Small intestine (tissue), 7 donors: Measurements from ENCODE around the gene TMEM72. TPM values are rescaled to one million over a fixed set of nuclear protein-coding genes. Genes with fewer than 3 reads are reported as not detected.
A peak's percentile ranks its signal among the peaks of the same experiment; 100 is the strongest.

Experiments used
- DNase-seq, 2 donors: peaks; one replicate each; pipeline versions ENCODE4 v3.0.0 to v3.0.0-alpha.2; 2013
- FAIRE-seq: peaks from 2 replicates; lab custom pipeline; 2012; peaks lifted over from hg19 to GRCh38; lab: Jason Lieb, UNC
- H3K27ac ChIP-seq, 3 donors: one replicate each; pipeline ENCODE4 v1.5.1; 2013; ENCODE audit warnings: low read length in 2 of 3, mild to moderate bottlenecking in 2 of 3, control low read depth in 1 of 3, inconsistent platforms in 1 of 3, low read depth in 1 of 3, moderate library complexity in 1 of 3
- H3K27me3 ChIP-seq, 3 donors: one replicate each; pipeline ENCODE4 v1.6.1; 2013; ENCODE audit warnings: low read length in 3 of 3, inconsistent platforms in 1 of 3; ENCODE audit not compliant: control insufficient read depth in 3 of 3, insufficient read depth in 3 of 3
- H3K36me3 ChIP-seq, 3 donors: one replicate each; pipeline ENCODE4 v1.6.1; 2013; ENCODE audit warnings: low read length in 3 of 3, inconsistent platforms in 1 of 3, low read depth in 1 of 3, mild to moderate bottlenecking in 1 of 3, moderate library complexity in 1 of 3; ENCODE audit not compliant: control insufficient read depth in 3 of 3, insufficient read depth in 2 of 3
- H3K4me1 ChIP-seq, 3 donors: one replicate each; pipeline ENCODE4 v1.6.1; 2013; ENCODE audit warnings: low read length in 2 of 3, inconsistent platforms in 1 of 3, low read depth in 1 of 3, mild to moderate bottlenecking in 1 of 3, moderate library complexity in 1 of 3; ENCODE audit not compliant: control insufficient read depth in 3 of 3, insufficient read depth in 2 of 3
- H3K4me3 ChIP-seq, 3 donors: one replicate each; pipeline ENCODE4 v1.5.1; 2013; ENCODE audit warnings: low read length in 3 of 3, control low read depth in 1 of 3, inconsistent platforms in 1 of 3, low read depth in 1 of 3, mild to moderate bottlenecking in 1 of 3, moderate library complexity in 1 of 3
- H3K9me3 ChIP-seq, 2 donors: one replicate each; pipeline ENCODE4 v1.6.1; 2013; ENCODE audit warnings: low read depth in 1 of 2, low read length in 1 of 2; ENCODE audit not compliant: control insufficient read depth in 2 of 2, insufficient read depth in 1 of 2
- WGBS, 3 donors: extraction: QIAGEN DNeasy Blood & Tissue Kit; methylation state at CpG; one replicate each; pipeline ENCODE4 v1.1.7; 2013; 5-methylcytosine and 5-hydroxymethylcytosine counted together
- polyA plus RNA-seq, 4 donors: library from polyadenylated mRNA; stranded (reverse) in 3 of 4; unstranded in 1 of 4; fragments of 200-250 nt in 3 of 4; fragments of 120-200 nt in 1 of 4; gene quantifications; one replicate each; pipeline versions ENCODE4 v1.2.1 to v1.2.3, GENCODE V29; 2013
- donor health status: healthy with polysubstance abuse.
- donor health status: control.
- donor health status: control.
- donor health status: Bipolar disorder and iron deficiency.
- donor health status: healthy.

TMEM72 gene
- polyA plus RNA-seq, 4 donors, result 0.28 to 0.64 TPM; not detected in 2

GRCh38 chr10:44882166-44882720 lies 28.9 kb upstream of the TMEM72 start:
- DNase-seq, result no peak
- WGBS, 3 donors, result 41 to 67% (median 53%) methylated on average over 6 of the region's 6 CpGs
- H3K9me3 ChIP-seq, result no peaks in the 10 kb centered on the region
- H3K27ac ChIP-seq, result no peak overlapping the region
- peaks cover 0 to 13% (median 2%) of the 10 kb centered on the region in 3 donors for H3K4me1 ChIP-seq
- no peak overlapping the region for H3K4me3 ChIP-seq
- H3K27me3 ChIP-seq, result peaks cover 0 to 7% (median 0%) of the 10 kb centered on the region in 3 donors
- no peaks in the 10 kb centered on the region for H3K36me3 ChIP-seq
- FAIRE-seq, result no peak

GRCh38 chr10:44883593-44884331 lies 27.4 kb upstream of the TMEM72 start:
- WGBS, 3 donors, result 80 to 85% (median 81%) methylated on average over 8 of the region's 8 CpGs
- no peak overlapping the region for H3K27ac ChIP-seq
- peaks cover 0 to 13% (median 2%) of the 10 kb centered on the region in 3 donors for H3K4me1 ChIP-seq
- no peaks in the 10 kb centered on the region for H3K9me3 ChIP-seq
- no peaks in the 10 kb centered on the region for H3K36me3 ChIP-seq
- DNase-seq (no peak), FAIRE-seq (no peak)
- peaks cover 0 to 7% (median 0%) of the 10 kb centered on the region in 3 donors for H3K27me3 ChIP-seq
- no peak overlapping the region for H3K4me3 ChIP-seq

GRCh38 chr10:44885710-44886109 lies 25.4 kb upstream of the TMEM72 start:
- no peak for DNase-seq
- Histone ChIP-seq H3K9me3 (no peaks in the 10 kb centered on the region), H3K27ac (no peak overlapping the region), H3K36me3 (no peaks in the 10 kb centered on the region), H3K4me3 (no peak overlapping the region), H3K27me3 (no peaks in the 10 kb centered on the region), H3K4me1 (peaks cover 0 to 6% (median 5%) of the 10 kb centered on the region in 3 donors)
- WGBS, 3 donors, result 90 to 98% (median 92%) methylated on average over 6 of the region's 6 CpGs
- no peak for FAIRE-seq

- H3K4me1 ChIP-seq, result peaks cover 0 to 10% (median 7%) of the 10 kb centered on the region in 3 donors
- H3K4me3 ChIP-seq, result no peak overlapping the region
- H3K27me3 ChIP-seq, result no peaks in the 10 kb centered on the region
- no peaks in the 10 kb centered on the region for H3K36me3 ChIP-seq
- H3K9me3 ChIP-seq, result no peaks in the 10 kb centered on the region
- DNase-seq (no peak), FAIRE-seq (no peak)
- 90 to 95% (median 92%) methylated on average over 5 of the region's 5 CpGs for WGBS, 3 donors
- H3K27ac ChIP-seq, result no peak overlapping the region
Observed at GRCh38 chr10:44886966-44887365, 24.2 kb upstream of the TMEM72 start.

- H3K27ac ChIP-seq, result no peak overlapping the region
- WGBS, 3 donors, result 36 to 66% (median 42%) methylated on average over 4 of the region's 4 CpGs
- no peaks in the 10 kb centered on the region for H3K36me3 ChIP-seq
- H3K4me3 ChIP-seq, result no peak overlapping the region
- H3K4me1 ChIP-seq, result peaks cover 0 to 10% (median 7%) of the 10 kb centered on the region in 3 donors
- FAIRE-seq (no peak), DNase-seq (peak; percentile 59 to 65)
- no peaks in the 10 kb centered on the region for H3K9me3 ChIP-seq
- H3K27me3 ChIP-seq, result no peaks in the 10 kb centered on the region
Observed at GRCh38 chr10:44888886-44889285, 22.3 kb upstream of the TMEM72 start.

GRCh38 chr10:44889834-44890233 lies 21.3 kb upstream of the TMEM72 start:
- Histone ChIP-seq H3K36me3 (no peaks in the 10 kb centered on the region), H3K4me3 (no peak overlapping the region), H3K27ac (peak overlapping the region in 1 of 3 donors; percentile 34), H3K9me3 (no peaks in the 10 kb centered on the region), H3K4me1 (peaks cover 0 to 10% (median 7%) of the 10 kb centered on the region in 3 donors), H3K27me3 (no peaks in the 10 kb centered on the region)
- no peak for DNase-seq
- FAIRE-seq, result no peak
- 64 to 75% (median 69%) methylated on average over 1 of the region's 1 CpG for WGBS, 3 donors

GRCh38 chr10:44890696-44891563 lies 20.2 kb upstream of the TMEM72 start:
- Histone ChIP-seq H3K27ac (peak overlapping the region in 1 of 3 donors; percentile 33), H3K9me3 (no peaks in the 10 kb centered on the region), H3K4me3 (no peak overlapping the region), H3K36me3 (no peaks in the 10 kb centered on the region), H3K27me3 (no peaks in the 10 kb centered on the region), H3K4me1 (peaks cover 0 to 10% (median 7%) of the 10 kb centered on the region in 3 donors)
- 52 to 76% (median 63%) methylated on average over 6 of the region's 6 CpGs for WGBS, 3 donors
- DNase-seq (peak; percentile 36 to 72), FAIRE-seq (no peak)

GRCh38 chr10:44891721-44892120 lies 19.4 kb upstream of the TMEM72 start:
- no peak for DNase-seq
- no peak for FAIRE-seq
- peak overlapping the region in 1 of 3 donors; percentile 33 for H3K27ac ChIP-seq

More at GRCh38 chr10:44891721-44892120, 19.4 kb upstream of the TMEM72 start:
- Histone ChIP-seq H3K9me3 (no peaks in the 10 kb centered on the region), H3K4me1 (peaks cover 0 to 10% (median 7%) of the 10 kb centered on the region in 3 donors), H3K27me3 (no peaks in the 10 kb centered on the region), H3K36me3 (no peaks in the 10 kb centered on the region), H3K4me3 (no peak overlapping the region)
- WGBS, 3 donors, result 69 to 88% (median 83%) methylated on average over 1 of the region's 1 CpG
